ENCODE results near the gene SEPSECS. TPM values are rescaled to one million over a fixed set of nuclear protein-coding genes. Genes with fewer than 3 reads are reported as not detected.

SEPSECS gene
- total RNA-seq, 4 donors from 2014 or later, result 4.7 to 7.7 (median 6.8) TPM

GRCh38 chr4:25180524-25181131 lies 20.4 kb upstream of the SEPSECS start:
- ATAC-seq (ENCODE audit: low FRiP score), result no peak
- no peak for TF ChIP-seq CTCF (IDR thresholded peaks at IDR 0.05)
- DNase-seq (ENCODE audit: low spot score), result no peak

- no peak for ATAC-seq (ENCODE audit: low FRiP score)
- DNase-seq (ENCODE audit: low spot score), result no peak
These were observed 18.6 kb upstream of the SEPSECS start for GRCh38 chr4:25178838-25179261.

GRCh38 chr4:25177147-25177546 lies 16.9 kb upstream of the SEPSECS start:
- TF ChIP-seq CTCF (IDR thresholded peaks at IDR 0.05), result no peak
- no peak for DNase-seq (ENCODE audit: low spot score)
- ATAC-seq (ENCODE audit: low FRiP score), result no peak

More at GRCh38 chr4:25178838-25179261, 18.6 kb upstream of the SEPSECS start:
- TF ChIP-seq CTCF (IDR thresholded peaks at IDR 0.05), result no peak

- ATAC-seq (ENCODE audit: low FRiP score) (no peak), DNase-seq (ENCODE audit: low spot score) (no peak)
These were observed 14.4 kb upstream of the SEPSECS start for GRCh38 chr4:25174674-25175073.

GRCh38 chr4:25172961-25173915 lies 13.0 kb upstream of the SEPSECS start:
- peak; percentile 94 for ATAC-seq (ENCODE audit: low FRiP score)
- TF ChIP-seq CTCF (IDR thresholded peaks at IDR 0.05), result no peak
- no peak for DNase-seq (ENCODE audit: low spot score)

More at GRCh38 chr4:25174674-25175073, 14.4 kb upstream of the SEPSECS start:
- no peak for TF ChIP-seq CTCF (IDR thresholded peaks at IDR 0.05)

- ATAC-seq (ENCODE audit: low FRiP score), result no peak
- no peak for DNase-seq (ENCODE audit: low spot score)
- TF ChIP-seq CTCF (IDR thresholded peaks at IDR 0.05), result no peak
These were observed 11.1 kb upstream of the SEPSECS start for GRCh38 chr4:25171201-25171865.

Data from omental fat pad (tissue), 4 donors.